Esophagus muscularis mucosa (tissue), 4 donors: Measurements from ENCODE around the gene TMEM131. TPM values are rescaled to one million over a fixed set of nuclear protein-coding genes. Genes with fewer than 3 reads are reported as not detected.

Experiments used
- DNase-seq: peaks from one replicate; pipeline ENCODE4 v3.0.0-alpha.2; 2017; ENCODE audit errors: extremely low spot score
- H3K27ac ChIP-seq, 4 donors: fragments of 200-600 bp; sonication (generic); replicated peaks in 1 of 4; 1 replicate in 3 of 4; 2 replicates in 1 of 4; pipeline ENCODE4 v1.5.1; 2016 to 2019; ENCODE audit warnings: mild to moderate bottlenecking in 1 of 4
- H3K27me3 ChIP-seq, 4 donors: fragments of 200-600 bp; sonication (generic); one replicate each; pipeline versions ENCODE4 v1.5.1 to v1.6.0; 2016 to 2019
- H3K36me3 ChIP-seq, 4 donors: fragments of 200-600 bp; sonication (generic); one replicate each; pipeline ENCODE4 v1.5.1; 2016 to 2019
- H3K4me1 ChIP-seq, 4 donors: fragments of 200-600 bp; sonication (generic); one replicate each; pipeline ENCODE4 v1.5.1; 2016 to 2019
- H3K4me3 ChIP-seq, 4 donors: fragments of 200-600 bp; sonication (generic); 1 replicate in 2 of 4; 2 replicates in 2 of 4; pipeline ENCODE4 v1.5.1; 2016 to 2019; ENCODE audit warnings: mild to moderate bottlenecking in 4 of 4, moderate library complexity in 1 of 4
- H3K9me3 ChIP-seq, 4 donors: fragments of 200-600 bp; sonication (generic); 1 replicate in 3 of 4; 2 replicates in 1 of 4; pipeline ENCODE4 v1.5.1; 2016 to 2019
- CTCF ChIP-seq, 3 experiments: fragments of 200-600 bp in 2 of 3; fragments of 450-650 bp in 1 of 3; sonication (generic) in 2 of 3; IDR thresholded peaks; one replicate each; pipeline ENCODE4 v1.5.1; 2017 to 2019; ENCODE audit warnings: antibody characterized with exemption in 3 of 3, mild to moderate bottlenecking in 2 of 3, moderate library complexity in 1 of 3
- EP300 ChIP-seq: sonication (generic); formaldehyde crosslinking; IDR thresholded peaks from one replicate; pipeline ENCODE4 v1.6.1; 2017; ENCODE audit warnings: antibody characterized with exemption
- POLR2A ChIP-seq: fragments of 450-650 bp; IDR thresholded peaks from one replicate; pipeline ENCODE4 v1.6.1; 2017; ENCODE audit warnings: antibody characterized with exemption, moderate library complexity, mild to moderate bottlenecking, low read depth
- POLR2AphosphoS5 ChIP-seq, 2 donors: sonication (generic); formaldehyde crosslinking; IDR thresholded peaks; one replicate each; pipeline ENCODE4 v1.6.1; 2017; ENCODE audit warnings: antibody characterized with exemption in 2 of 2
- WGBS: methylation state at CpG from one replicate; pipeline ENCODE4 v1.1.5; 2018; 5-methylcytosine and 5-hydroxymethylcytosine counted together
- intact Hi-C: fragments of 100-400 bp; cut with DNase I; formaldehyde crosslinking; loops from one replicate; pipeline ENCODE4 v1.15.1; 2023
- total RNA-seq, 4 donors: library from RNA; depleted of rRNA; stranded (reverse); fragments of >200 nt; gene quantifications; one replicate each; pipeline versions ENCODE4 v1.1.0 to v1.2.1, GENCODE V29; 2016

Gene TMEM131
- total RNA-seq, 4 donors from 2014 or later = 23.9 to 34.1 (median 26.5) TPM

GRCh38 chr2:97913846-97914245 is 81.9 kb downstream of the TMEM131 start:
- intact Hi-C loops = no loop called here
- no peaks in the 10 kb centered on the region for H3K9me3 ChIP-seq
- 100% methylated on average over 2 of the region's 2 CpGs for WGBS
- H3K4me3 ChIP-seq = no peak overlapping the region
- peaks cover 5 to 23% (median 13%) of the 10 kb centered on the region in 4 donors for H3K4me1 ChIP-seq
- no peak for DNase-seq
- H3K27ac ChIP-seq = no peak overlapping the region
- no peaks in the 10 kb centered on the region for H3K27me3 ChIP-seq
- TF ChIP-seq EP300 (no peak), CTCF (IDR thresholded peaks at IDR 0.05) (no peak), POLR2AphosphoS5 (IDR thresholded peaks at IDR 0.05) (no peak), POLR2A (no peak)
- H3K36me3 ChIP-seq = no peaks in the 10 kb centered on the region

GRCh38 chr2:97911922-97912575 is 83.7 kb downstream of the TMEM131 start:
- Histone ChIP-seq H3K4me1 (peaks cover 5 to 17% (median 9%) of the 10 kb centered on the region in 4 donors), H3K27me3 (no peaks in the 10 kb centered on the region), H3K9me3 (no peaks in the 10 kb centered on the region), H3K36me3 (peaks cover 0 to 8% (median 3%) of the 10 kb centered on the region in 4 donors), H3K27ac (no peak overlapping the region), H3K4me3 (no peak overlapping the region)
- WGBS = 68% methylated on average over 1 of the region's 1 CpG
- intact Hi-C loops = no loop called here
- no peak for DNase-seq
- TF ChIP-seq EP300 = no peak
- TF ChIP-seq CTCF (IDR thresholded peaks at IDR 0.05) = no peak
- no peak for TF ChIP-seq POLR2A
- TF ChIP-seq POLR2AphosphoS5 (IDR thresholded peaks at IDR 0.05) = no peak

GRCh38 chr2:97911206-97911921 is 84.4 kb downstream of the TMEM131 start:
- intact Hi-C loops = no loop called here
- WGBS = 70% methylated on average over 4 of the region's 4 CpGs
- H3K9me3 ChIP-seq = no peaks in the 10 kb centered on the region
- no peak overlapping the region for H3K4me3 ChIP-seq
- H3K4me1 ChIP-seq = peaks cover 4 to 19% (median 9%) of the 10 kb centered on the region in 4 donors
- DNase-seq = no peak
- H3K27me3 ChIP-seq = no peaks in the 10 kb centered on the region
- TF ChIP-seq POLR2AphosphoS5 (IDR thresholded peaks at IDR 0.05) (no peak), POLR2A (no peak), CTCF (IDR thresholded peaks at IDR 0.05) (no peak), EP300 (no peak)
- no peak overlapping the region for H3K27ac ChIP-seq
- H3K36me3 ChIP-seq = peaks cover 0 to 10% (median 4%) of the 10 kb centered on the region in 4 donors

- TF ChIP-seq EP300 (no peak), CTCF (IDR thresholded peaks at IDR 0.05) (no peak), POLR2AphosphoS5 (IDR thresholded peaks at IDR 0.05) (no peak), POLR2A (no peak)
Observed at GRCh38 chr2:97910403-97911205, 85.1 kb downstream of the TMEM131 start.

More at GRCh38 chr2:97910403-97911205, 85.1 kb downstream of the TMEM131 start:
- Histone ChIP-seq H3K36me3 (peaks cover 0 to 10% (median 4%) of the 10 kb centered on the region in 4 donors), H3K4me3 (no peak overlapping the region), H3K4me1 (peaks cover 0 to 22% (median 9%) of the 10 kb centered on the region in 4 donors), H3K27ac (no peak overlapping the region), H3K9me3 (no peaks in the 10 kb centered on the region), H3K27me3 (no peaks in the 10 kb centered on the region)
- no peak for DNase-seq
- WGBS = 91% methylated on average over 9 of the region's 9 CpGs
- intact Hi-C loops = no loop called here
